Cerebellar nuclear complex (tissue), 1 donor: ENCODE measurements around the gene CCNJ.
A peak's percentile ranks its signal among the peaks of the same experiment; 100 is the strongest.
"Not testable (repeated sequence)": the region's sequence is repeated elsewhere in the genome, so short reads cannot be mapped to it uniquely, and the experiment has no call there.

Experiments
- DNase-seq, 2 experiments: peaks; one replicate each; lab custom pipeline; 2025; lab: John Stamatoyannopoulos, UW

The CCNJ gene, protein sequence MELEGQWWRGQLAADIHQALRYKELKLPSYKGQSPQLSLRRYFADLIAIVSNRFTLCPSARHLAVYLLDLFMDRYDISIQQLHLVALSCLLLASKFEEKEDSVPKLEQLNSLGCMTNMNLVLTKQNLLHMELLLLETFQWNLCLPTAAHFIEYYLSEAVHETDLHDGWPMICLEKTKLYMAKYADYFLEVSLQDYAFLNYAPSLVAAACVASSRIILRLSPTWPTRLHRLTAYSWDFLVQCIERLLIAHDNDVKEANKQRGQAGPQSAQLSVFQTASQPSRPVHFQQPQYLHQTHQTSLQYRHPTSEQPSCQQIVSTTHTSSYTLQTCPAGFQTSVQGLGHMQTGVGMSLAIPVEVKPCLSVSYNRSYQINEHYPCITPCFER

DNA sequence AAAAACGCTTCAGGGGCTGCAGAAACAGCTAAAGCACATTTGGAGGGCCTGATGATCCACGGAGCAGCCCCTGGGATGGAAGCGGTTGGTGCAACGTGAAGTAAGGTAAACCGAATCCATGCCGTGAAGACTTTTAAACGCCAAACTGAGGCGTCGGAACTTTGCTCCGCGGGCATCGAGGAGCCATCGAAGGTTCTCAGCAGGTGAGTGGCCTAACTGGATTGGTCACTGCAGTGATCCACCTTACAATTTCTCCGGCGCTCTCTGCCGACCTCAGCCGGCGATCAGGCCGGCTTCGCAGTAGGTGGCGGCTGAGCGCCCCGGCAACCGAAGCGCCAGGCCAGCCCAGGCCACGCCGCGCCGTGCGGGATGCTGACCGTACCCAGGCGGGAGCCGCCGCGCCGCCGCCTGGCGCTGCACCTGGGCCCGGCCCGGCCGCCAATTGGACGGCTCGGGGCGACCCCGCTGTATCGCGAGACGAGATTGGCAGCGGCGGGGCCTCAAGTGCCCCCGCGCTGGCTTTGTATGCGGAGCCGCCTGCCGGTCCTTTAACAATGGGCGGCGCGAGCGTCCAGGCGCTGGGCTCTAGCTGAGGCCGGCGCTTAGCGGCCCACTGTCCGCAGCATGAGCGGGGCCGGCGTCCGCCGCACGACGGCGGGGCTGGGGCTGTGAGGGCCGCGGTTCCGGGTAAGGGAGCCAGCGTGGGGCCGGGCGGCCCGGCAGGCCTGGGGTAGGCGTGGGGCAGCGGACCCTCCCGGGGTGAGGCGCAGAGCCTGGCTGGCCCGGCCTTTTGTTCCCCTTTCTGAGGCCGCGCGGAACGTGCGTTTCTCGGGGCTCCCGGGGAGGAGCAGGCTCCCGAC is at the start of gene CCNJ:
CCNJ (plus strand) TSS at position 551 of the 860 bp plus-strand sequence. CDS start 811 bp downstream, outside the sequence.
- peak in 1 of 2 experiments; percentile 52 for DNase-seq

GRCh38 chr10:95994376-95994775 is 49.0 kb upstream of the CCNJ start:
- DNase-seq: not testable (repeated sequence)

GRCh38 chr10:95998255-95998784 is 45.1 kb upstream of the CCNJ start:
- DNase-seq: no peak

DNA sequence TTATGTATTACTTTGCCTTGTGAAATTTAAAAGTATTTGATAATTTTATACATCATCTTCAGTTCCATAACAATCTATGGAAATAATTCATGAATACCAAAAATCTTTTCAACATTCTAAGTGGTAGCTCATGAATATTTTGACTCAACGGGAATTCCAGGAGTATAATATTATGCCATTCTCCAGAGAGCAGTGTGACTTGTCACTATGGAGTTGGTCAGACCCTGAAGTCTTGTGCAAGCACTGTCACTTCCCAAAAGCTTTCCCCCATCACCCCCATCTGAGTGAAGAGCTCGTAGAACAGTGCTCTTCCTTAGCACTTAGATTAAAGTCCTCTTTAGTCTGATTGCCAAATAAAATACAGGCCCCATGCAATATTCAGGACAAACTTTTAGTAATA is 29.4 kb upstream of the CCNJ start:
- no peak for DNase-seq

DNA sequence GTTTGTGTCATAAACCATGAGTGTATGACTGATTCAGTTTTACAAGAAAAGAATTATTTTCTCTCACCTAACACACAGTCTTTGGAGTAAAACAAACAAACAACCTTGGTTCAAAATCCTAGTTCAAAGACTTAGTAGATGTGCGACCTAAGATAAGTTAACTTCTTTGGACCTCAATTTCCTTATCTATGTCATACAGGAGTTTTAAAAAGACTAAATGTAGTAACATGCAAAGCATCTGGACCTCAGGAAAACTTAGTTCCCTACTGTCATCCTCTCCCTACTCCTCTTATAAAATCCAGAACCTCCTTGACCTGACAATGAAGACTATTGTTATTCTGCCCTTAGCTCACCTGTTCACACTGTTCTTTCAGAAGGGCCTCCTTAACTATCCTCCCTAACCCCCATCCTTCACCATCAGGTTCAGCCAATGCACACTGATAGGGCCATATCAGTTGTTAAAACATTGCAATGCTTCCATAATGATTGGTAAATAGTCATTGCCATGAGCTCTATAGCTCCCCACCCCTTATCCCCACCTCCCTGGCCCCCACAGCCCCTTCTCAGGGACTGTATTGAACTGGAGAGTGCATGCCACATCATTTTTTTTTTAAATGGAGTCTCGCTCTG is 28.8 kb upstream of the CCNJ start:
- DNase-seq: no peak

- peak in 1 of 2 experiments; percentile 5 for DNase-seq
Measured at GRCh38 chr10:96017191-96017687, 26.1 kb upstream of the CCNJ start.

DNA sequence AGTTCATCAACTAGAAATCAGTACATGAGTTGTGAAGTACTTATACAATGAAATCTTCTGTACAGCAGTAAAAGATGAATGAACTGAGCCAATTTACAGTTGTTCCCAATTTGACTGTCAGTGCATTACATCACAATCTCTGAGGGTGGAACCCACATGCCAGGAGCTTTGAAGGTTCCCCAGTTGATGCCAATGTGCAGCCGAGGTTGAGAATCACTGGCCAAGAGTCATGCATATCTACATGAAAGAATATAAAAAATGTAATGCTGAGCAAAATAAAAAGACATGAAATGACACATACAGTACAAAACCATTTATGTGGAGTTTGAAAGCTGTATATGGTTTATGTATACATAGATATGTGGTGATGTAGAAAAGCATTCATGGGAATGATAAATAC is 22.1 kb upstream of the CCNJ start:
- no peak for DNase-seq

- DNase-seq: no peak
Measured at GRCh38 chr10:96022739-96023138, 20.6 kb upstream of the CCNJ start.

DNA sequence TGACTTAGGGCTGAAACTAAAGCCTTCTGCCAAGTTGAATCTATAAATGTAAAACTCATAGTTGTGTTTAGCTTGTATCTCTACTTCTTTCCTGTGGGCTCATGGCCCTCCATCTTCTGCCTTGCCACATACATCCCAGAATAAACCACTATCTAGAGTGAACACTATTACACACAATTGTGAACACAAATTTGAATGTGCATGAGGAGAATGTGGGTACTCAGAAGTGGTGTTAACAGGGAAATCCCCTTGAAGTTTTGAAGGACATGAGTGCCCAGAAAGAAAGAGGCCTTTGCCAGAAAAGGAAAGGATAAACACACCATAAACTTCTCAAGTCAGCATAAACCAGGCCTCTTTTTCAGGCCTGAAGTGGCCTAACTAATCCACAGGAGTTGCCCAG is 20.2 kb upstream of the CCNJ start:
- no peak for DNase-seq

- DNase-seq: no peak
Measured at GRCh38 chr10:96025566-96025965, 17.8 kb upstream of the CCNJ start.

DNA sequence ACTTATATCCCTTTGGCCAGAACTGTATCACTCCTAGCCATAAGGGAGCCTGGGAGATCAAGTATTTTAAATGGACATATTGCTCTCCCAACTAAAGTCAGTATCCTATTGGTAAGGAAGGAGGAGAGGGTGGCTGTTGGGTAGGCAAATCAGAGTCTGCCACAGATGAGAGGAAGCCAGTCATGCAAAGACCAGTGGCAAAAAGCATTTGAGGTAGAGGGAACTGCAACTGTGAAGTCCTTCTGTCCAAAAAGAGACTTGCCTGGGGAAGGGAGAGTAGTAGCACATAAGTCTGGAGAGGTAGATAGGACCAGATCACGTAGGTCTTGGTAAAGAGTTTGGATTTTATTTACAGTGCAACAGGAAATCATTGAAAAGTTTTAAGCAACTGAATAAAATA is 8.8 kb upstream of the CCNJ start:
- no peak for DNase-seq

- DNase-seq: no peak
Measured at GRCh38 chr10:96038476-96039387, 4.7 kb upstream of the CCNJ start.

DNA sequence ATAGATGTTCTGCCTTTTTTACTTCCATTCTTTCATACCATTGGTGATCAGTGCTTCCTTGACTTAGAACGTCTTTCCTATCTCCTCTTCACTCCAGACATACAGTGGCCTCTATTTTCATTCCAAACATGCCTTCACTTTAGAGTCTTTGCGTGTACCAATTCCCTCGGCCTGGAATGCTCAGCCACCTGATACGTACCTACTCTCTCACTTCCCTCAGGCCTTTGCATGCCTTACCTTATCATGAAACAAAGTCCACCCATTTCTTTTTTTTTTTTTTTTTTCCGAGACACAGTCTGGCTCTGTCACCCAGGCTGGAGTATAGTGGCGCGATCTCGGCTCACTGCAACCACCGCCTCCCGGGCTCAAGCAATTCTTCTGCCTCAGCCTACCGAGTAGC is 2.2 kb upstream of the CCNJ start:
- DNase-seq: no peak

- no peak for DNase-seq
Measured at GRCh38 chr10:96043893-96044715, 721 bp downstream of the CCNJ start.

DNA sequence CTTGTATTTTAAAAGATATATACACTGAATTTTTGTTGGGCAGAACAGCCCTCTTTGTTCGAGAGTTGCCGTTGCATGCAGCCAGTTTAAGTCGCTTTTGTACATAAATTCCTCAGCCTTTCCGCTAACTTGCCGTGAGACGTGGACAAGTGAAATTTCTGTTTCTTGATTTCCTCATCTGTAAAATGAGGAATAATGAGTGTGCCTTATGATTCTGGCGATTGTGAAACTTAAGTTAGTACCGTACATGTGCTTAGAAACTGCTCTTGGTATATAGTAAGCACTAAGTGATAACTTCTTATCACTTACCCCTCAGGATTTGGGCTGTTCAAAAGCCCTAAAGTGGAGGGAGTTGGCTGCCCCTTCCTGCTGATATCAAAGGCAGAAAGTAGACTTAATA is 1.4 kb downstream of the CCNJ start:
- DNase-seq: no peak

DNA sequence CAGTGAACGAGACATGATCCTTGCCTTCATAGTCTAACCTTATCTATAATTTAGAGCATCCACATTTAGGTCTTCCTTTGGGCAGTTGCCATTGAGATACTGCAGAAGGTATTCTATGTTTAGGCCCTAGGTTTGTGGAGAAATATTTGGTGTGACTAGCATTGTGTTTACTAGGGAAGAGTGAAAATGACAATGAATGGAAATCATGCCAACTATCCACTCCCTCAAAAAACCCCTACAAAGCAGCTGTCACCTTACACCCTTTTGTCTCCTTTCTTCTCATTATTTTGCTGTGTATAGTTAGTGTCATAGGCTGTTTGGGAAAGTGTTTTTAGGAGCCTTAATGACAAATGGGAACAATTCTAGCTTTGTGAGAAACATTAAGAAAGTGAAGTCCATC is 3.2 kb downstream of the CCNJ start:
- no peak for DNase-seq

GRCh38 chr10:96047004-96047649 is 3.7 kb downstream of the CCNJ start:
- no peak for DNase-seq

DNA sequence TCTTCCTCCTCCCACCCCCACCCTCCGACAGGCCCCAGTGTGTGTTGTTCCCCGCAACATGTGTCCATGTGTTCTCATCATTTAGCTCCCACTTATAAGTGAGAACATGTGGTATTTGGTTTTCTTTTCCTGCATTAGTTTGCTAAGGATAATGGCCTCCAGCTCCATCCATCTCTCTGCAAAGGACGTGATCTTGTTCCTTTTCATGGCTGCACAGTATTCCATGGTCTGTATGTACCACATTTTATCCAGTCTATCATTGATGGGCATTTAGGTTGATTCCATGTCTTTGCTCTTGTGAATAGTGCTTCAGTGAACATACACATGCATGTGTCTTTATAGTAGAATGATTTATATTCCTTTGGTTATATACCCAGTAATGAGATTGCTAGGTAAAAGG is 4.5 kb downstream of the CCNJ start:
- DNase-seq: not testable (repeated sequence)

DNA sequence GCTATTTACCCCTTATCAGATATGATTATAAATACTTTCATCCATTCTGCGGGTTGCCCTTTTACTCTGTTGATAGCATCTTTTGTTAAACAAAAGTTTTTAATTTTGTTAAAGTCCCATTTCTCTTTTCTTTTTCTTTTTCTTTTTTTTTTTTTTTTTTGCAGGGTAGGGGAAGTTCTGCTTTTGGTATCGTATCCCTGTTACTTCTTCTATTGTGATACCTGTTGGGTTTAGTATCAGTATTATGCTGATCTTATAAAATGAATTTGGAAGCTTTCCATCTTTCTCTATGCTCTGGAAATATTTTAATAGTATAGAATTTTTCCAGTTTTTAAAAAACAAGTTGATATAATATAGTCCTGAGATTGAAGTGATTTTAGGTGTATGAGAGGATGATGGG is 6.0 kb downstream of the CCNJ start:
- DNase-seq: no peak

DNA sequence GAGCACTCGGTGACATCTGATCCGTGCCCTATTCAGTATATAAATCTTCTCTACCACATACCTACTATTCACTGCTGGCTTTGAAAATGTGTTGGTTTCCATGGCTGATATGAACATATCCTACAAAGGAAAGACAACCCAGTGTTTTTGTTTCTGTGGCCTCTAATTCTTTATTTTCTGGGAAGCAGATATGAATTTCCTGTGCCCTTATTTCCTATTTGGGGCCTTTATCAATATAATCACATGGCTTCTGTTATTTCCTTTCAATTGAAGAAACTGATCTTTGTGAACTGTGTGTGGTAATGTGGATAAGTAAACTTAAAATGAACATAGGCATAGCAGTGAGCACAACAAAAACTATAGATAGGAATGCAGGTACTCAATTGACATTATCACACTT is 10.6 kb downstream of the CCNJ start:
- no peak for DNase-seq
